ENCODE data around the gene LRRC42.

LRRC42 gene

GRCh38 chr1:53946252-53947171, at the start of gene LRRC42:
TSS of gene LRRC42 (plus strand) at chr1:53946350. CDS start at chr1:53952000, 5,650 bp downstream.
- DNase-seq (ENCODE audit: low read depth) = no peak

GRCh38 chr1:53896635-53897229, 49.4 kb upstream of the LRRC42 start:
- DNase-seq (ENCODE audit: low read depth) = no peak

- DNase-seq (ENCODE audit: low read depth) = no peak
Observed at GRCh38 chr1:53899206-53899628, 46.9 kb upstream of the LRRC42 start.

- no peak for DNase-seq (ENCODE audit: low read depth)
Observed at GRCh38 chr1:53899708-53900107, 46.4 kb upstream of the LRRC42 start.

GRCh38 chr1:53902235-53903138, 43.7 kb upstream of the LRRC42 start:
- DNase-seq (ENCODE audit: low read depth) = no peak

GRCh38 chr1:53905509-53905908, 40.6 kb upstream of the LRRC42 start:
- no peak for DNase-seq (ENCODE audit: low read depth)

- no peak for DNase-seq (ENCODE audit: low read depth)
Observed at GRCh38 chr1:53906121-53906520, 40.0 kb upstream of the LRRC42 start.

GRCh38 chr1:53909946-53910345, 36.2 kb upstream of the LRRC42 start:
- no peak for DNase-seq (ENCODE audit: low read depth)

- DNase-seq (ENCODE audit: low read depth) = no peak
Observed at GRCh38 chr1:53911442-53911841, 34.7 kb upstream of the LRRC42 start.

GRCh38 chr1:53913352-53914033, 32.7 kb upstream of the LRRC42 start:
- no peak for DNase-seq (ENCODE audit: low read depth)

- no peak for DNase-seq (ENCODE audit: low read depth)
Observed at GRCh38 chr1:53918343-53918742, 27.8 kb upstream of the LRRC42 start.

GRCh38 chr1:53919675-53920066, 26.5 kb upstream of the LRRC42 start:
- DNase-seq (ENCODE audit: low read depth) = no peak

GRCh38 chr1:53927376-53927881, 18.7 kb upstream of the LRRC42 start:
- DNase-seq (ENCODE audit: low read depth) = no peak

- DNase-seq (ENCODE audit: low read depth) = no peak
Observed at GRCh38 chr1:53929246-53929960, 16.7 kb upstream of the LRRC42 start.

GRCh38 chr1:53930932-53931331, 15.2 kb upstream of the LRRC42 start:
- no peak for DNase-seq (ENCODE audit: low read depth)

- no peak for DNase-seq (ENCODE audit: low read depth)
Observed at GRCh38 chr1:53931523-53931922, 14.6 kb upstream of the LRRC42 start.

- DNase-seq (ENCODE audit: low read depth) = no peak
Observed at GRCh38 chr1:53934170-53934765, 11.9 kb upstream of the LRRC42 start.

- DNase-seq (ENCODE audit: low read depth) = no peak
Observed at GRCh38 chr1:53936430-53936829, 9.7 kb upstream of the LRRC42 start.

- DNase-seq (ENCODE audit: low read depth) = no peak
Observed at GRCh38 chr1:53938136-53938830, 7.9 kb upstream of the LRRC42 start.

Measured in stimulated activated CD8-positive, alpha-beta memory T cell treated with anti-CD3 and anti-CD28 coated beads, Interleukin-15, amount 100 ng/mL, for 1 hour (primary cell).